GM23338 (cell line): ENCODE data around the gene ABCC9. TPM values are rescaled to one million over a fixed set of nuclear protein-coding genes. Genes with fewer than 3 reads are reported as not detected.
A peak's percentile ranks its signal among the peaks of the same experiment; 100 is the strongest.

ENCODE experiments used
- ATAC-seq: fragments of 200-7000 bp; cut with Tn5 transposase; 3 replicates; pipeline ENCODE4 v1.9.1; 2020
- DNase-seq: peaks from one replicate; pipeline ENCODE4 v3.0.0-alpha.2; 2015; ENCODE audit warnings: low spot score
- H2AFZ ChIP-seq: fragments of 200-600 bp; sonication (generic); 2 replicates; pipeline ENCODE4 v1.8.0; 2016; ENCODE audit warnings: antibody characterized with exemption, mild to moderate bottlenecking, moderate library complexity
- H3F3A ChIP-seq: fragments of 200-600 bp; sonication (generic); replicated peaks from 2 replicates; pipeline ENCODE4 v1.8.0; 2017; ENCODE audit warnings: antibody characterized with exemption, mixed run types, low read depth
- H3K27ac ChIP-seq: fragments of 200-600 bp; sonication (generic); 2 replicates; pipeline ENCODE4 v1.6.1; 2016; ENCODE audit warnings: low read depth
- H3K27me3 ChIP-seq: fragments of 200-600 bp; sonication (generic); 2 replicates; pipeline ENCODE4 v1.8.0; 2016; ENCODE audit warnings: mild to moderate bottlenecking, mixed run types, moderate library complexity; ENCODE audit not compliant: insufficient read depth
- H3K36me3 ChIP-seq: fragments of 200-600 bp; sonication (generic); 2 replicates; pipeline ENCODE4 v1.8.0; 2016; ENCODE audit warnings: mild to moderate bottlenecking; ENCODE audit not compliant: insufficient read depth
- H3K4me1 ChIP-seq: fragments of 200-600 bp; sonication (generic); 2 replicates; pipeline ENCODE4 v1.8.0; 2016; ENCODE audit warnings: mild to moderate bottlenecking, moderate library complexity; ENCODE audit not compliant: insufficient read depth
- H3K4me2 ChIP-seq: fragments of 200-600 bp; sonication (generic); 2 replicates; pipeline ENCODE4 v1.7.1; 2017; ENCODE audit warnings: mixed run types
- H3K4me3 ChIP-seq: fragments of 200-600 bp; sonication (generic); 2 replicates; pipeline ENCODE4 v1.6.1; 2016; ENCODE audit warnings: mixed run types
- H3K79me2 ChIP-seq: fragments of 200-600 bp; sonication (generic); replicated peaks from 2 replicates; pipeline ENCODE4 v1.8.0; 2017; ENCODE audit warnings: mild to moderate bottlenecking; ENCODE audit not compliant: insufficient read depth
- H3K9me2 ChIP-seq: fragments of 200-600 bp; sonication (generic); 2 replicates; pipeline ENCODE4 v1.8.0; 2017; ENCODE audit not compliant: insufficient read depth
- H4K20me1 ChIP-seq: fragments of 200-600 bp; sonication (generic); replicated peaks from 2 replicates; pipeline ENCODE4 v1.8.0; 2017; ENCODE audit warnings: mild to moderate bottlenecking; ENCODE audit not compliant: insufficient read depth
- H3K27ac Mint-ChIP-seq: 2 replicates; pipeline ENCODE4 v1.8.0; 2020; ENCODE audit warnings: inconsistent platforms, mild to moderate bottlenecking, moderate library complexity, mixed read lengths
- H3K27me3 Mint-ChIP-seq: 3 replicates; pipeline ENCODE4 v1.8.0; 2022; ENCODE audit warnings: low read depth, mild to moderate bottlenecking, moderate library complexity, mixed read lengths, inconsistent platforms; ENCODE audit not compliant: insufficient read depth, poor library complexity
- H3K36me3 Mint-ChIP-seq: 3 replicates; pipeline ENCODE4 v1.8.0; 2021; ENCODE audit warnings: low read depth, mild to moderate bottlenecking, inconsistent platforms, moderate library complexity, mixed read lengths
- H3K4me1 Mint-ChIP-seq: 3 replicates; pipeline ENCODE4 v1.8.0; 2020; ENCODE audit warnings: mild to moderate bottlenecking, inconsistent platforms, mixed read lengths
- H3K4me3 Mint-ChIP-seq: 3 replicates; pipeline ENCODE4 v1.8.0; 2021; ENCODE audit warnings: moderate library complexity, mild to moderate bottlenecking, inconsistent platforms, mixed read lengths
- H3K9me3 Mint-ChIP-seq: 3 replicates; pipeline ENCODE4 v1.8.0; 2020; ENCODE audit warnings: moderate library complexity, mild to moderate bottlenecking, inconsistent platforms, mixed read lengths
- CREB1 ChIP-seq: fragments of 250-450 bp; sonication (Bioruptor Pico); IDR thresholded peaks from 2 replicates; pipeline ENCODE4 v1.5.0; 2020; ENCODE audit warnings: low read depth, mild to moderate bottlenecking, moderate library complexity
- EZH2 ChIP-seq: fragments of 200-600 bp; sonication (generic); IDR thresholded peaks from one replicate; pipeline ENCODE4 v1.8.0; 2017; ENCODE audit warnings: antibody characterized with exemption, mild to moderate bottlenecking, low read depth; ENCODE audit not compliant: unreplicated experiment
- EZH2phosphoT487 ChIP-seq: fragments of 200-600 bp; sonication (generic); IDR thresholded peaks from one replicate; pipeline ENCODE4 v1.8.1; 2018; ENCODE audit warnings: antibody characterized with exemption; ENCODE audit not compliant: unreplicated experiment
- JUNB ChIP-seq: IDR thresholded peaks from one replicate; pipeline ENCODE4 v1.6.1; 2016; ENCODE audit warnings: antibody characterized with exemption; ENCODE audit not compliant: unreplicated experiment
- NANOG ChIP-seq: IDR thresholded peaks from 2 replicates; pipeline ENCODE4 v1.6.1; 2016; ENCODE audit warnings: antibody characterized with exemption, borderline replicate concordance
- POLR2AphosphoS5 ChIP-seq: IDR thresholded peaks from 2 replicates; pipeline ENCODE4 v1.6.1; 2016; ENCODE audit warnings: antibody characterized with exemption, low read depth
- STAT1 ChIP-seq: IDR thresholded peaks from one replicate; pipeline ENCODE4 v1.6.1; 2016; ENCODE audit warnings: antibody characterized with exemption; ENCODE audit not compliant: unreplicated experiment
- ZNF114 ChIP-seq: fragments of 250-450 bp; sonication (Bioruptor Pico); IDR thresholded peaks from 2 replicates; pipeline ENCODE4 v1.5.0; 2020; ENCODE audit warnings: mild to moderate bottlenecking, moderate library complexity
- ZNF331 ChIP-seq: fragments of 250-450 bp; sonication (Bioruptor Pico); IDR thresholded peaks from 2 replicates; pipeline ENCODE4 v1.5.0; 2020; ENCODE audit warnings: low read depth, mild to moderate bottlenecking, moderate library complexity
- polyA plus RNA-seq: library from polyadenylated mRNA; unstranded; fragments of >200 nt; fragmentation: Nextera tagmentation; extraction: Ambion mirVana; gene quantifications from 2 replicates; pipeline ENCODE4 v1.2.1, GENCODE V29; 2016
- total RNA-seq: library from RNA; depleted of rRNA; stranded (reverse); fragments of >200 nt; shearing (Covaris generic); gene quantifications from 2 replicates; pipeline ENCODE4 v1.2.3, GENCODE V29; 2014
- TF ChIP-seq, protein P1 (sequence below): fragments of 250-450 bp; sonication (Bioruptor Pico); IDR thresholded peaks from 2 replicates; pipeline ENCODE4 v1.5.0; 2020; ENCODE audit warnings: mild to moderate bottlenecking, moderate library complexity
- TF ChIP-seq, protein P2 (sequence below): IDR thresholded peaks from one replicate; pipeline ENCODE4 v1.6.1; 2018; ENCODE audit warnings: antibody characterized with exemption; ENCODE audit not compliant: unreplicated experiment
- TF ChIP-seq, protein P3 (sequence below): IDR thresholded peaks from 2 replicates; pipeline ENCODE4 v1.6.1; 2016; ENCODE audit warnings: antibody characterized with exemption
- TF ChIP-seq, protein P4 (sequence below), 2 experiments: fragments of 200-600 bp in 1 of 2; sonication (generic) in 1 of 2; conservative IDR thresholded peaks; 2 replicates each; pipeline versions ENCODE4 v1.5.1 to v1.6.1; 2016 to 2017; ENCODE audit warnings: antibody characterized with exemption in 2 of 2, low read depth in 2 of 2, mild to moderate bottlenecking in 2 of 2, moderate library complexity in 1 of 2

Gene ABCC9
- total and polyA plus RNA-seq, 2 experiments from 2014 or later = not detected

DNA sequence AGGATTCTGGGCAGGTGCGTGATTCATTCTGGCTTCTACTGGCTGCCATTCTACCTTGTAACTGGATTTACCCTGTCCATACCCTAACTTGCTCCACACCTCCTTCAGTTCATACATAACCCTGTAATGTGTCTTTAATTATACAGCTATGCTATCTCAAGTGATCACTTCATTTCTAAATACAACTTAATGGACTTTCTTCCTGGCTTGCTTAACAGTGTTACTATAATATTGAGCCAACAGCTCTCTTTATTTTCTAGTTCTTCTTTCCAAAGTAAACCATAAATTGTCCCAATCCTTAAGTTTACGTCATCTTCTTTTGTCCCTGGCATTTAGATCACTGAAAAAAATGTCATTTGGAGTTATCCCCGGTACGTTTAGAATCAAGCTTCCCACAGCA lies 90.8 kb downstream of the ABCC9 start:
- no peaks in the 10 kb centered on the region for H3K9me3 Mint-ChIP-seq
- Histone ChIP-seq H3K4me1 (no peaks in the 10 kb centered on the region), H3K36me3 (no peaks in the 10 kb centered on the region), H3K27me3 (no peaks in the 10 kb centered on the region), H3K79me2 (no peaks in the 10 kb centered on the region), H2AFZ (0 out of 2 replicates have a peak overlapping the region, but pooled peaks have one; percentile 34), H3K4me3 (no peak overlapping the region), H3K4me2 (no peak overlapping the region), H4K20me1 (no peaks in the 10 kb centered on the region), H3K27ac (no peak overlapping the region), H3K9me2 (no peaks in the 10 kb centered on the region), H3F3A (no peaks in the 10 kb centered on the region)
- DNase-seq (no peak), ATAC-seq (no peak)
- no peak overlapping the region for H3K27ac Mint-ChIP-seq
- peaks cover 4% of the 10 kb centered on the region for H3K27me3 Mint-ChIP-seq
- no peaks in the 10 kb centered on the region for H3K36me3 Mint-ChIP-seq
- TF ChIP-seq, protein P1, sequence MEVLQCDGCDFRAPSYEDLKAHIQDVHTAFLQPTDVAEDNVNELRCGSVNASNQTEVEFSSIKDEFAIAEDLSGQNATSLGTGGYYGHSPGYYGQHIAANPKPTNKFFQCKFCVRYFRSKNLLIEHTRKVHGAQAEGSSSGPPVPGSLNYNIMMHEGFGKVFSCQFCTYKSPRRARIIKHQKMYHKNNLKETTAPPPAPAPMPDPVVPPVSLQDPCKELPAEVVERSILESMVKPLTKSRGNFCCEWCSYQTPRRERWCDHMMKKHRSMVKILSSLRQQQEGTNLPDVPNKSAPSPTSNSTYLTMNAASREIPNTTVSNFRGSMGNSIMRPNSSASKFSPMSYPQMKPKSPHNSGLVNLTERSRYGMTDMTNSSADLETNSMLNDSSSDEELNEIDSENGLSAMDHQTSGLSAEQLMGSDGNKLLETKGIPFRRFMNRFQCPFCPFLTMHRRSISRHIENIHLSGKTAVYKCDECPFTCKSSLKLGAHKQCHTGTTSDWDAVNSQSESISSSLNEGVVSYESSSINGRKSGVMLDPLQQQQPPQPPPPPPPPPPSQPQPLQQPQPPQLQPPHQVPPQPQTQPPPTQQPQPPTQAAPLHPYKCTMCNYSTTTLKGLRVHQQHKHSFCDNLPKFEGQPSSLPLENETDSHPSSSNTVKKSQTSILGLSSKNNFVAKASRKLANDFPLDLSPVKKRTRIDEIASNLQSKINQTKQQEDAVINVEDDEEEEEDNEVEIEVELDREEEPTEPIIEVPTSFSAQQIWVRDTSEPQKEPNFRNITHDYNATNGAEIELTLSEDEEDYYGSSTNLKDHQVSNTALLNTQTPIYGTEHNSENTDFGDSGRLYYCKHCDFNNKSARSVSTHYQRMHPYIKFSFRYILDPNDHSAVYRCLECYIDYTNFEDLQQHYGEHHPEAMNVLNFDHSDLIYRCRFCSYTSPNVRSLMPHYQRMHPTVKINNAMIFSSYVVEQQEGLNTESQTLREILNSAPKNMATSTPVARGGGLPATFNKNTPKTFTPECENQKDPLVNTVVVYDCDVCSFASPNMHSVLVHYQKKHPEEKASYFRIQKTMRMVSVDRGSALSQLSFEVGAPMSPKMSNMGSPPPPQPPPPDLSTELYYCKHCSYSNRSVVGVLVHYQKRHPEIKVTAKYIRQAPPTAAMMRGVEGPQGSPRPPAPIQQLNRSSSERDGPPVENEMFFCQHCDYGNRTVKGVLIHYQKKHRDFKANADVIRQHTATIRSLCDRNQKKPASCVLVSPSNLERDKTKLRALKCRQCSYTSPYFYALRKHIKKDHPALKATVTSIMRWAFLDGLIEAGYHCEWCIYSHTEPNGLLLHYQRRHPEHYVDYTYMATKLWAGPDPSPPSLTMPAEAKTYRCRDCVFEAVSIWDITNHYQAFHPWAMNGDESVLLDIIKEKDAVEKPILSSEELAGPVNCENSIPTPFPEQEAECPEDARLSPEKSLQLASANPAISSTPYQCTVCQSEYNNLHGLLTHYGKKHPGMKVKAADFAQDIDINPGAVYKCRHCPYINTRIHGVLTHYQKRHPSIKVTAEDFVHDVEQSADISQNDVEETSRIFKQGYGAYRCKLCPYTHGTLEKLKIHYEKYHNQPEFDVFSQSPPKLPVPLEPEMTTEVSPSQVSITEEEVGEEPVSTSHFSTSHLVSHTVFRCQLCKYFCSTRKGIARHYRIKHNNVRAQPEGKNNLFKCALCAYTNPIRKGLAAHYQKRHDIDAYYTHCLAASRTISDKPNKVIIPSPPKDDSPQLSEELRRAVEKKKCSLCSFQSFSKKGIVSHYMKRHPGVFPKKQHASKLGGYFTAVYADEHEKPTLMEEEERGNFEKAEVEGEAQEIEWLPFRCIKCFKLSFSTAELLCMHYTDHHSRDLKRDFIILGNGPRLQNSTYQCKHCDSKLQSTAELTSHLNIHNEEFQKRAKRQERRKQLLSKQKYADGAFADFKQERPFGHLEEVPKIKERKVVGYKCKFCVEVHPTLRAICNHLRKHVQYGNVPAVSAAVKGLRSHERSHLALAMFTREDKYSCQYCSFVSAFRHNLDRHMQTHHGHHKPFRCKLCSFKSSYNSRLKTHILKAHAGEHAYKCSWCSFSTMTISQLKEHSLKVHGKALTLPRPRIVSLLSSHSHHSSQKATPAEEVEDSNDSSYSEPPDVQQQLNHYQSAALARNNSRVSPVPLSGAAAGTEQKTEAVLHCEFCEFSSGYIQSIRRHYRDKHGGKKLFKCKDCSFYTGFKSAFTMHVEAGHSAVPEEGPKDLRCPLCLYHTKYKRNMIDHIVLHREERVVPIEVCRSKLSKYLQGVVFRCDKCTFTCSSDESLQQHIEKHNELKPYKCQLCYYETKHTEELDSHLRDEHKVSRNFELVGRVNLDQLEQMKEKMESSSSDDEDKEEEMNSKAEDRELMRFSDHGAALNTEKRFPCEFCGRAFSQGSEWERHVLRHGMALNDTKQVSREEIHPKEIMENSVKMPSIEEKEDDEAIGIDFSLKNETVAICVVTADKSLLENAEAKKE (CRISPR knock-in tag) = no peak
- TF ChIP-seq, protein P2, sequence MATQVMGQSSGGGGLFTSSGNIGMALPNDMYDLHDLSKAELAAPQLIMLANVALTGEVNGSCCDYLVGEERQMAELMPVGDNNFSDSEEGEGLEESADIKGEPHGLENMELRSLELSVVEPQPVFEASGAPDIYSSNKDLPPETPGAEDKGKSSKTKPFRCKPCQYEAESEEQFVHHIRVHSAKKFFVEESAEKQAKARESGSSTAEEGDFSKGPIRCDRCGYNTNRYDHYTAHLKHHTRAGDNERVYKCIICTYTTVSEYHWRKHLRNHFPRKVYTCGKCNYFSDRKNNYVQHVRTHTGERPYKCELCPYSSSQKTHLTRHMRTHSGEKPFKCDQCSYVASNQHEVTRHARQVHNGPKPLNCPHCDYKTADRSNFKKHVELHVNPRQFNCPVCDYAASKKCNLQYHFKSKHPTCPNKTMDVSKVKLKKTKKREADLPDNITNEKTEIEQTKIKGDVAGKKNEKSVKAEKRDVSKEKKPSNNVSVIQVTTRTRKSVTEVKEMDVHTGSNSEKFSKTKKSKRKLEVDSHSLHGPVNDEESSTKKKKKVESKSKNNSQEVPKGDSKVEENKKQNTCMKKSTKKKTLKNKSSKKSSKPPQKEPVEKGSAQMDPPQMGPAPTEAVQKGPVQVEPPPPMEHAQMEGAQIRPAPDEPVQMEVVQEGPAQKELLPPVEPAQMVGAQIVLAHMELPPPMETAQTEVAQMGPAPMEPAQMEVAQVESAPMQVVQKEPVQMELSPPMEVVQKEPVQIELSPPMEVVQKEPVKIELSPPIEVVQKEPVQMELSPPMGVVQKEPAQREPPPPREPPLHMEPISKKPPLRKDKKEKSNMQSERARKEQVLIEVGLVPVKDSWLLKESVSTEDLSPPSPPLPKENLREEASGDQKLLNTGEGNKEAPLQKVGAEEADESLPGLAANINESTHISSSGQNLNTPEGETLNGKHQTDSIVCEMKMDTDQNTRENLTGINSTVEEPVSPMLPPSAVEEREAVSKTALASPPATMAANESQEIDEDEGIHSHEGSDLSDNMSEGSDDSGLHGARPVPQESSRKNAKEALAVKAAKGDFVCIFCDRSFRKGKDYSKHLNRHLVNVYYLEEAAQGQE = no peak
- TF ChIP-seq JUNB (no peak), STAT1 (no peak), EZH2 (no peak), ZNF114 (CRISPR knock-in tag) (no peak), NANOG (no peak), POLR2AphosphoS5 (no peak), CREB1 (CRISPR knock-in tag) (no peak), EZH2phosphoT487 (no peak), ZNF331 (no peak)
- TF ChIP-seq, protein P3, sequence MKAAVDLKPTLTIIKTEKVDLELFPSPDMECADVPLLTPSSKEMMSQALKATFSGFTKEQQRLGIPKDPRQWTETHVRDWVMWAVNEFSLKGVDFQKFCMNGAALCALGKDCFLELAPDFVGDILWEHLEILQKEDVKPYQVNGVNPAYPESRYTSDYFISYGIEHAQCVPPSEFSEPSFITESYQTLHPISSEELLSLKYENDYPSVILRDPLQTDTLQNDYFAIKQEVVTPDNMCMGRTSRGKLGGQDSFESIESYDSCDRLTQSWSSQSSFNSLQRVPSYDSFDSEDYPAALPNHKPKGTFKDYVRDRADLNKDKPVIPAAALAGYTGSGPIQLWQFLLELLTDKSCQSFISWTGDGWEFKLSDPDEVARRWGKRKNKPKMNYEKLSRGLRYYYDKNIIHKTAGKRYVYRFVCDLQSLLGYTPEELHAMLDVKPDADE = no peak
- TF ChIP-seq, protein P4, sequence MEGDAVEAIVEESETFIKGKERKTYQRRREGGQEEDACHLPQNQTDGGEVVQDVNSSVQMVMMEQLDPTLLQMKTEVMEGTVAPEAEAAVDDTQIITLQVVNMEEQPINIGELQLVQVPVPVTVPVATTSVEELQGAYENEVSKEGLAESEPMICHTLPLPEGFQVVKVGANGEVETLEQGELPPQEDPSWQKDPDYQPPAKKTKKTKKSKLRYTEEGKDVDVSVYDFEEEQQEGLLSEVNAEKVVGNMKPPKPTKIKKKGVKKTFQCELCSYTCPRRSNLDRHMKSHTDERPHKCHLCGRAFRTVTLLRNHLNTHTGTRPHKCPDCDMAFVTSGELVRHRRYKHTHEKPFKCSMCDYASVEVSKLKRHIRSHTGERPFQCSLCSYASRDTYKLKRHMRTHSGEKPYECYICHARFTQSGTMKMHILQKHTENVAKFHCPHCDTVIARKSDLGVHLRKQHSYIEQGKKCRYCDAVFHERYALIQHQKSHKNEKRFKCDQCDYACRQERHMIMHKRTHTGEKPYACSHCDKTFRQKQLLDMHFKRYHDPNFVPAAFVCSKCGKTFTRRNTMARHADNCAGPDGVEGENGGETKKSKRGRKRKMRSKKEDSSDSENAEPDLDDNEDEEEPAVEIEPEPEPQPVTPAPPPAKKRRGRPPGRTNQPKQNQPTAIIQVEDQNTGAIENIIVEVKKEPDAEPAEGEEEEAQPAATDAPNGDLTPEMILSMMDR (conservative IDR thresholded peaks at IDR 0.05; ENCODE audit: low read depth in 2 of 2) = no peak
- H3K4me3 Mint-ChIP-seq = no peak overlapping the region
- no peaks in the 10 kb centered on the region for H3K4me1 Mint-ChIP-seq
